HepG2 (cell line): ENCODE results near the gene KATNB1. TPM values are rescaled to one million over a fixed set of nuclear protein-coding genes. Genes with fewer than 3 reads are reported as not detected.
A peak's percentile ranks its signal among the peaks of the same experiment; 100 is the strongest.

ENCODE experiments used
- ATAC-seq: fragments of 200-7000 bp; cut with Tn5 transposase; 3 replicates; pipeline ENCODE4 v1.9.1; 2020; ENCODE audit warnings: mild to moderate bottlenecking, moderate library complexity
- BruUV-seq: library from RNA; stranded (reverse); fragments of 400-500 nt; replicated peaks from 2 replicates; lab custom pipeline; 2021; lab: Mats Ljungman, UMichigan
- CTCF ChIA-PET: fragments of 300-600 bp; formaldehyde crosslinking; extraction: SDS; loops from one replicate; lab custom pipeline; 2021; ENCODE audit warnings: low total read pairs, inconsistent platforms, low intra/inter-chr PET ratio; lab: Yijun Ruan, JAX
- POLR2A ChIA-PET: fragments of 350-600 bp; sonication (Branson Sonifier 250); formaldehyde crosslinking; loops from one replicate; lab custom pipeline; 2020; ENCODE audit warnings: antibody characterized with exemption, inconsistent platforms; lab: Yijun Ruan, JAX
- DNase-seq: peaks from one replicate; pipeline ENCODE4 v3.0.0-alpha.2; 2015; ENCODE audit warnings: low spot score
- FAIRE-seq: peaks from 3 replicates; lab custom pipeline; 2011; peaks lifted over from hg19 to GRCh38; lab: Jason Lieb, UNC
- H2AFZ ChIP-seq: one replicate; pipeline ENCODE4 v1.6.1; 2011; ENCODE audit warnings: low read length, inconsistent platforms
- H3K27ac ChIP-seq: fragments of 300-600 bp; 3 replicates; pipeline ENCODE4 v1.8.0; 2011; ENCODE audit warnings: mixed run types, mild to moderate bottlenecking, mixed read lengths, low read length, inconsistent platforms; ENCODE audit not compliant: insufficient read depth; ENCODE audit errors: extremely low read length
- H3K27me3 ChIP-seq, 2 experiments: fragments of 200-600 bp in 1 of 2; 2 replicates in 1 of 2; 3 replicates in 1 of 2; pipeline versions ENCODE4 v1.6.0 to v1.8.0; 2011; ENCODE audit warnings: low read length in 2 of 2, mild to moderate bottlenecking in 2 of 2, moderate library complexity in 2 of 2, inconsistent platforms in 1 of 2; ENCODE audit not compliant: insufficient read depth in 2 of 2, control insufficient read depth in 1 of 2
- H3K36me3 ChIP-seq, 2 experiments: fragments of 200-600 bp in 1 of 2; replicated peaks in 1 of 2; 2 replicates in 1 of 2; 3 replicates in 1 of 2; pipeline versions ENCODE4 v1.5.1 to v1.8.0; 2011; ENCODE audit warnings: low read length in 2 of 2, inconsistent platforms in 1 of 2; ENCODE audit not compliant: insufficient read depth in 2 of 2, control insufficient read depth in 1 of 2
- H3K4me1 ChIP-seq: 2 replicates; pipeline ENCODE4 v1.5.1; 2012; ENCODE audit warnings: low read length, inconsistent platforms; ENCODE audit not compliant: insufficient read depth
- H3K4me2 ChIP-seq: 2 replicates; pipeline ENCODE4 v1.6.0; 2011; ENCODE audit warnings: low read depth, low read length, inconsistent platforms
- H3K4me3 ChIP-seq, 3 experiments: fragments of 200-600 bp in 1 of 3; sonication (generic), shearing (Covaris generic) in 1 of 3; replicated peaks in 1 of 3; 2 replicates each; pipeline ENCODE4 v1.5.1; 2011 to 2016; ENCODE audit warnings: low read length in 3 of 3, inconsistent platforms in 2 of 3, low read depth in 2 of 3, mild to moderate bottlenecking in 2 of 3, control low read depth in 1 of 3, mixed read lengths in 1 of 3; ENCODE audit not compliant: insufficient read depth in 1 of 3
- H3K79me2 ChIP-seq: one replicate; pipeline ENCODE4 v1.6.1; 2011; ENCODE audit warnings: low read length, inconsistent platforms; ENCODE audit not compliant: insufficient read depth
- H3K9ac ChIP-seq: 2 replicates; pipeline ENCODE4 v1.6.0; 2011; ENCODE audit warnings: mild to moderate bottlenecking, low read depth, low read length, inconsistent platforms; ENCODE audit not compliant: insufficient read depth
- H3K9me3 ChIP-seq: 2 replicates; pipeline ENCODE4 v1.5.1; 2012; ENCODE audit warnings: mild to moderate bottlenecking, low read length
- H4K20me1 ChIP-seq: 2 replicates; pipeline ENCODE4 v1.6.0; 2011; ENCODE audit warnings: inconsistent platforms, mild to moderate bottlenecking, low read length, moderate library complexity; ENCODE audit not compliant: insufficient read depth
- HOXA7 ChIP-seq: sonication (generic); formaldehyde crosslinking; IDR thresholded peaks from 2 replicates; pipeline ENCODE4 v1.8.1; 2022; ENCODE audit warnings: mild to moderate bottlenecking, missing genetic modification reagents, moderate library complexity
- MXD1 ChIP-seq: sonication (generic); formaldehyde crosslinking; IDR thresholded peaks from 2 replicates; pipeline ENCODE4 v1.4.0; 2020; ENCODE audit warnings: mild to moderate bottlenecking, missing genetic modification reagents
- MYC ChIP-seq: sonication (generic); formaldehyde crosslinking; IDR thresholded peaks from 2 replicates; pipeline ENCODE4 v1.9.0; 2021; ENCODE audit warnings: missing genetic modification reagents, borderline replicate concordance
- NR3C1 ChIP-seq: sonication (generic); formaldehyde crosslinking; IDR thresholded peaks from 2 replicates; pipeline ENCODE4 v1.4.0; 2020; ENCODE audit warnings: missing genetic modification reagents
- RERE ChIP-seq: IDR thresholded peaks from 2 replicates; pipeline ENCODE4 v1.6.1; 2016; ENCODE audit warnings: low read depth, missing genetic modification reagents, missing compliant biosample characterization
- SMARCE1 ChIP-seq: fragments of 450-650 bp; IDR thresholded peaks from 2 replicates; pipeline ENCODE4 v1.6.1; 2017; ENCODE audit warnings: borderline replicate concordance
- SUZ12 ChIP-seq: fragments of 150-350 bp; IDR thresholded peaks from 2 replicates; pipeline ENCODE4 v1.6.1; 2014; ENCODE audit warnings: low read depth, low read length
- ZHX1 ChIP-seq: sonication (generic); formaldehyde crosslinking; IDR thresholded peaks from 2 replicates; pipeline ENCODE4 v1.8.1; 2022; ENCODE audit warnings: low read depth, mild to moderate bottlenecking, missing genetic modification reagents
- ZNF20 ChIP-seq: sonication (generic); formaldehyde crosslinking; IDR thresholded peaks from 2 replicates; pipeline ENCODE4 v1.4.0; 2020; ENCODE audit warnings: mild to moderate bottlenecking, moderate library complexity, missing genetic modification reagents
- ZNF460 ChIP-seq: sonication (generic); formaldehyde crosslinking; IDR thresholded peaks from 2 replicates; pipeline ENCODE4 v1.5.1; 2020; ENCODE audit warnings: missing genetic modification reagents, mild to moderate bottlenecking, borderline replicate concordance
- ZNF556 ChIP-seq: sonication (generic); formaldehyde crosslinking; IDR thresholded peaks from 2 replicates; pipeline ENCODE4 v1.4.0; 2020; ENCODE audit warnings: mild to moderate bottlenecking, missing genetic modification reagents, borderline replicate concordance
- ZNF629 ChIP-seq: sonication (generic); formaldehyde crosslinking; conservative IDR thresholded peaks from 2 replicates; pipeline ENCODE4 v1.5.0; 2020; ENCODE audit warnings: missing genetic modification reagents
- WGBS: methylation state at CpG from one replicate; pipeline ENCODE4 v1.1.6; 2017; ENCODE audit warnings: low lambda C conversion rate; 5-methylcytosine and 5-hydroxymethylcytosine counted together
- in situ Hi-C: cut with HindIII; loops from 2 replicates; pipeline ENCODE4 v1.10.0; 2017; ENCODE audit warnings: low pct_unique_long_range_greater_than_20kb; ENCODE audit not compliant: extremely low pct_ligation_motif_present
- intact Hi-C: fragments of 100-400 bp; cut with micrococcal nuclease; formaldehyde crosslinking; loops from one replicate; pipeline ENCODE4 v1.10.0; 2022; ENCODE audit not compliant: unreplicated experiment
- polyA plus RNA-seq, 8 experiments: library from polyadenylated mRNA; depleted of rRNA in 3 of 8; stranded (reverse) in 7 of 8; unstranded in 1 of 8; fragments of >200 nt; fragmentation: Illumina TruSeq in 4 of 8; extraction: Trizol in 4 of 8; gene quantifications; 2 replicates each; pipeline versions ENCODE4 v1.2.1 to v1.2.3, GENCODE V29; 2011 to 2016; ENCODE audit warnings: low read depth in 4 of 8, missing spikeins in 1 of 8, mixed read lengths in 1 of 8; ENCODE audit not compliant: insufficient read depth in 1 of 8
- total RNA-seq, 5 experiments: library from RNA; depleted of rRNA; stranded (reverse); fragments of >200 nt; fragmentation: Illumina TruSeq; extraction: Trizol; gene quantifications; 2 replicates each; pipeline ENCODE4 v1.2.3, GENCODE V29; 2016; ENCODE audit warnings: low read depth in 1 of 5

Gene KATNB1
- total and polyA plus RNA-seq, 2 of the 13 experiments (the other 11 are each of a cell fraction or from before 2014, with no cell fraction given), result 31.5 to 43.5 TPM

- TF ChIP-seq ZNF556 (CRISPR knock-in tag) (no peak), MXD1 (CRISPR knock-in tag) (peak; percentile 51; the same call in 1 of the 2 replicates), ZHX1 (no peak)
These were observed 1.2 kb upstream of the KATNB1 start (continued) for GRCh38 chr16:57734308-57734924.

GRCh38 chr16:57734925-57735754 is 430 bp upstream of the KATNB1 start:
- Histone ChIP-seq H3K4me1 (peaks cover 37% of the 10 kb centered on the region), H3K27ac (peak overlapping the region; percentile 81), H2AFZ (peak overlapping the region; percentile 20), H3K9ac (peak overlapping the region; percentile 86), H3K79me2 (no peaks in the 10 kb centered on the region), H4K20me1 (no peaks in the 10 kb centered on the region), H3K27me3 (no peaks in the 10 kb centered on the region; a peak in 1 of 5 replicates), H3K4me2 (peak overlapping the region; percentile 100), H3K4me3 (peak overlapping the region; percentile 82 to 91 (median 82)), H3K36me3 (no peaks in the 10 kb centered on the region), H3K9me3 (no peaks in the 10 kb centered on the region)
- ATAC-seq (peak; percentile 91), DNase-seq (peak; percentile 100), FAIRE-seq (peak; percentile 100)
- in situ Hi-C loops, result no loop called here
- intact Hi-C loops, result loop anchor here (1.0 to 10.0 kb wide), 3 partner anchors 86 to 270 kb away; partner anchors contain the start of genes USB1 and ZNF319
- under 1% methylated on average over 29 of the region's 45 CpGs for WGBS
- BruUV-seq, result no TSS peak
- ChIA-PET CTCF (interaction anchor here (0.7 to 0.8 kb wide), 2 partner anchors 86 to 136 kb away, joined by 3 to 5 read pairs; no protein-coding TSS in a partner anchor), POLR2A (interaction anchor here (0.6 to 3.7 kb wide), 48 partner anchors 9 to 394 kb away, joined by 3 to 41 read pairs (median 6); partner anchors contain the start of genes ADGRG1, ADGRG3, CFAP20 and CIAPIN1)
- no peak for TF ChIP-seq RERE (CRISPR knock-in tag)
- TF ChIP-seq NR3C1 (CRISPR knock-in tag), result 0 out of 2 replicates have a peak, but pooled peaks have one; percentile 4
- no peak for TF ChIP-seq SUZ12
- no peak for TF ChIP-seq ZNF20 (CRISPR knock-in tag)
- TF ChIP-seq SMARCE1, result no peak
- no peak for TF ChIP-seq HOXA7
- TF ChIP-seq ZNF629 (CRISPR knock-in tag), result 0 out of 2 replicates have a peak, but pooled peaks have one; percentile 1
- peak; percentile 70 for TF ChIP-seq MYC (CRISPR knock-in tag)
- TF ChIP-seq ZNF460, result no peak
